HG03175 (cell line): Measurements from ENCODE around the gene DHX9.

Experiments used
- ATAC-seq: cut with Tn5 transposase; IDR thresholded peaks from one replicate; pipeline ENCODE4 v1.9.1; 2021; ENCODE audit warnings: mild to moderate bottlenecking, moderate library complexity; ENCODE audit not compliant: unreplicated experiment

The DHX9 gene

DNA sequence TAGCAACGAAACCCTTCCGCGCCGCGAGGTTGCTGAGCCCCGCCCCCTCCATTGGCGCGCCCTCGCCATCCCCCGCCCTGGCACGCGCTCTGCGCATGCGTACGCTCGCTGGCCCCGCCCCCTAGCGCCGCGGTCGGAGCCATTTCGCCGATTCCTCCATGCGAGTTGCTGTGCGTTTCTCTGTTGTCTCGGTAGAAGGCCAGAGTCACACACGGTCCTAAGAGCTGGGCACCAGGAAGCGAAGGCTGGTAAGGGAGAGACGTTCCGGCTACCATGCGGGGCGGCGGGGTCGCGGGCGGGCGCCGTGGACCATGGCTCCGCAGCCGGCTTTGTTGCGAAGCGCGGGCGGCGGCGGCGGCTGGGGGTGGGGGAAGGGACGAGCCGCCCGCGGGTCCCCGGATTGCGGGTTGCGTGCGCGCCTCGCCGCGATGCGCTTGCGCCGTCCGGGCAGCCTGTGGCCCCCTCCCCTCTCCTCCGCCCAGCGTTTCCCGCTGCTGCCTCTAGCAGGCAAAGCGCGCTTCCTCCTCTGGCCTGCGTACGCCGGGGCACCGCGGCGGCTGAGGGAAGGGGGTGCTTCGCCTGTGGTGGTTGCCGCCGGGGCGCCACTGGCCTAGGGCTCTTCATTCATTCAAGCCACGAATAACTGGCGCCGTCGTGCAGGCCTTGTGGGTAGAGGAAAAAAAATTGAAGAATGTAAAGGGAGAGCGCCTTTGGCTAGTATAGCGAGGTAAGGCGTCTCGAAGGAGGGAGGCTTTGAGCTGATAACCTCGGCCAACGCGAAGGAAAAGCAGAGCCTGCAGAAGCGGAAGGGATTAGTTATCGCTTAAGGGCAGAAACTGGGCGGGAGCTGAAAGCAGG lies at the start of gene DHX9:
Gene DHX9, plus strand, starts transcription at position 139 of the 858 bp plus-strand sequence. CDS start 3,220 bp downstream, outside the sequence.
- peak; percentile 81 for ATAC-seq

DNA sequence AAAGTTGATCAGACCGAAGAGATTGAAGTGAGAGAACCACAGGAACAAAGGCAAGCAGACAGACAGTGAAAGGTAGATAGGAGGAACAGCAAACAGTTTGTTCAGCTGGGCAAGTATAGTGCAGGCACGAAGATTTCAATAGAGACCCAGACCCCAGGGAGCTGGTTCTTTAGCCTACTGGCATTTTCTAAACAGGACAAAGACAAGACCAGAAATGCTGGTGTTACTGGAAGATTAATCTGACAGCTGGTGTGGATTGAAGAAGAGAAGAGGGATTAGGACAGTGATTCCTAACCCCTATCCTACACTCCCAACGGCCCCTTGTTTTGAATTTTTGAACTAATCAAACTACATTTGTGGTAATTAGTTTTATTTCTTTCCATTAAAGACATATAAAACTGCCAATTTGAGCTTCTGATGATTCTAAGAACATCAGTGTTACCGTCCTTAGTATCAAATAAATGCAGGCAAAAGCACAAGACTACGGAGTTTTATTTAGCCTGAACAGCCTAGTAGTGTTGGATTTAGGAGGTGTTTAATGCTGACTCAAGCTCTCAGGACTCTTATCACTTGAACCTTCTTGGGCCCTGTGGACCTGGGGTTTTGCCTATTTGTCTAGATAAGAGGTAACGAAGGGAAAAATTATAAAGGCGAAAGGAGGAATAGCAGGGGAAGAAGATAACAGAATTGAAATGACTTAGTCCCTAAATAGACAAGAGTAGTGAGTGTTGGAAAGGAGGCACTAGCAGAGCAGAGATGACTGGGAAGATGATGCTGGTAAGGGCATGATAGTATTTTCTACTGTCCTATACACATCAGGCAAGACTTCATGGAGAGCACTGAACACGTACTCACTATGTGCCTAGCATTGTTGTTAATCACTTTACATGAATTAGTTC lies 47.6 kb upstream of the DHX9 start:
- no peak for ATAC-seq

DNA sequence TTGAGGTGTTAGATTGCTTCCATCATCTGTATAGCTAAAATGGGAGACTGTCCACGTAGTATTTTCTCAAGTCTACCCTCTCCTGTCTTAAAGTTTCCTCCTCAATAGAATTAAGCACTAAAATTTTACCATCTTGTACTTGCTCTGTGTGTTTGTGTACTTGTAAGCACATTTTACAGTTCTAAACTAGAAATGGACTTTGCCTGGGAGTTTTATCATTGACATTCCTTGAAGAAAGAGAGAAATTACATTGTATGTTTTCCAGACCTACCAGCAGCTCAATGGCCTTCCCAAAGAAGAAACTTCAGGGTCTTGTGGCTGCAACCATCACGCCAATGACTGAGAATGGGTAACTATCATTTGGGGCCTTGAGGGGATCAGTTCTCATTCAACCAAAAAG lies 45.1 kb upstream of the DHX9 start:
- no peak for ATAC-seq

DNA sequence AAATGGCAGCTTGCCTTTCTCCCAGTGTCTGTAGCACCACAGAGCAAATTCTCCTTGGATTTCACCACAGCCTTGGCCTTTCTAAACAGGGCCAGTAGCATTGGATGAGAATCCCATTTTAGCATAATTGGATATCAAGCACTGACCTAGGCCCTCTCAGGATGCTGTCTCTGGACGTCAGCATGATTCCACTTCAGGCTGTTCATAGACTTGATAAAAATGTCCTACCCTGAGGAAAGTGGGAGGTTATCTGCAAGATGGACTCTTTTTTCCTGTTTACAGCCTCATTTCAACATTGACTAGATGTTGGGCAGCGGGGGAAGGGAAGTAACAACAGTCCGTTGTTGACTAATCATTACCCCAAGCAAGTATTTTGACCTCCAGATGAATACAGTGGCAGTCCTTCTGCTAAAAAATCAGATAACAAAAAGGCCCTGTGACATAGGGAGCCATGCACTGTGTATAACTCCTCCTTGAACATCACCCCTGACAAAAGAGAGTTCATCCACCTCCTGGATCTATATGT lies 44.4 kb upstream of the DHX9 start:
- ATAC-seq, result no peak

DNA sequence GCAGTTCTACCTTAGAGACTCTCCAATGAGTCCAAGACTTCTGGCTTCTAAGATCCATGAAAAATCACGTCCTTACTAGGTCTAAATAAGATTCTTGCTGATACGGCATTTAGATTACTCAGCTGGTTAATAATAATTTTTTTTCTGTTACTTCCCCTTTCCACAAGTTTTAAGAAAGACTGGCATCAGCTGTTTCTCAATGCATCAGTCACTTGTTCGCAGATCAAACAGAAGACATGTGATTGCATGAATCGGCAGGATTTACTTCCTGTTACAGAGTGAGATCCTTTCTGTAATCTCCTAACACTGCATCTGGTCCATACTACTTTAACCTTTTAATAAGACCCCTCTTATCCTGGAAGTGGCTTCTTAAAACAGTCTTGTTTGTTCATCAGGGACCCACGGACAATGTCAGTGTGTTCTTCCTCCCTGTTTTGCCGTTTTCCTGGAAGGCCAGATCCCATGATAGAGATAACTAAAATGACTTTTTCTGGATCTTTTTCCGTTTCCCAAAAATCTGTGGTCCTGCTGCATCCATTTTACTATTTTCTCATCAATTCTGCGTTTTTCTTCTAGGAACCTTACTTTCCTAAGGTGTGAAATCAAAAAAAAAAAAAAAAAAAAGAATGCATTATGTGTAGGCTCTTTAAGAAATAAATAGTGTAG lies 43.5 kb upstream of the DHX9 start:
- no peak for ATAC-seq

DNA sequence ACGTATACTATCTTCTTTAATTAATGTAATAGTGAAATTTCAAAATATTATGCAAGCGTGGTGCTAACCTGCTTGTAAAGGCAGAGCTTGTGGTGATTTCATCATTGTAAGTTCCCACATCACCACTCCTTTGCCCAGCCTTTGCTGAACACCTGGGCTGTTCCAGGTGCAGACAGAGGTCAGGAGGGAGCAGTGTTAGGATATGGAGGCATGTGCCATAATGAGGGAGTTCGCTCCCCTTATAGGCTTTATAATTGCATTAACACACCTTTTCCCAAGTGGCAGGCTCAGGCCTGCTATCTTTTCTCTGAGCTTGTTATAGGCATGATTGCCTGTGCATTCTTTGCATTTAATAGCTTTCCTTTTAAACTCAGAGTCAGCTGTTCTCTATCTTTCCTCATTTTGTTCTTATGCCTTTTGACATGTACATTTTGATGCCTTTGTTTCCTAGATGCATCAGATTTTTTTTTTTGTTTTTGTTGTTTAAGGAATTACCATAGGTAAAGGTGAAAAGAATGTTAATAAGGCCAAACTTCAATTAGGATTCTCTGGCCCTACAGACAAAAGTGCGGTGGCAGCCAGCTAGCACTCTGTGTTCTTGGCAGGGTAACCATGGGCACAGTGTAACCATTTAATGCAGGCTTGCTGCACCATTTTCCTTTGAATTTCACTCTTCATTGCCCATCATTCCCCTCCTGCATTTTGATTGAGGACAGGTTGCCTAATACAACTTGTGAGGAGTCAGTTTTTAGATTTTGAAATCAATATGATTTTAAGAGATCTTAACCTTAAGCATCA lies 36.9 kb upstream of the DHX9 start:
- no peak for ATAC-seq

DNA sequence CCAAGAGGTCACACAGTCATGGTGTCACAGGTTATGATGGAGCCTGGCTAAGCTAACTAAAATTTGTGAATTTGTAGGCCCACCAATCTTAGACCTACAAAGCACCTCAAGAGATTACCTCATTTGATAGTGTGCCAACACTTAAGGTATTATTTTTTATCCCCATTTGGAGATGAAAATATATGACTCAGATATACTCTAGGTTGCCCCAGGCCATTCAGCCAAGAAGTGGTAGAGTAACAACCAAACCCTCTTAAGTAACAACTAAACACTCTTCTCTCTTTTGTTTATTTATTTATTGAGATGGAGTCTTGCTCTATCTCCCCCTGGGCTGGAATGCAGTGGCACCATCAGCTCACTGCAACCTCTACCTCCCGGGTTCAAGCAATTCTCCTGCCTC lies 35.3 kb upstream of the DHX9 start:
- ATAC-seq, result no peak

DNA sequence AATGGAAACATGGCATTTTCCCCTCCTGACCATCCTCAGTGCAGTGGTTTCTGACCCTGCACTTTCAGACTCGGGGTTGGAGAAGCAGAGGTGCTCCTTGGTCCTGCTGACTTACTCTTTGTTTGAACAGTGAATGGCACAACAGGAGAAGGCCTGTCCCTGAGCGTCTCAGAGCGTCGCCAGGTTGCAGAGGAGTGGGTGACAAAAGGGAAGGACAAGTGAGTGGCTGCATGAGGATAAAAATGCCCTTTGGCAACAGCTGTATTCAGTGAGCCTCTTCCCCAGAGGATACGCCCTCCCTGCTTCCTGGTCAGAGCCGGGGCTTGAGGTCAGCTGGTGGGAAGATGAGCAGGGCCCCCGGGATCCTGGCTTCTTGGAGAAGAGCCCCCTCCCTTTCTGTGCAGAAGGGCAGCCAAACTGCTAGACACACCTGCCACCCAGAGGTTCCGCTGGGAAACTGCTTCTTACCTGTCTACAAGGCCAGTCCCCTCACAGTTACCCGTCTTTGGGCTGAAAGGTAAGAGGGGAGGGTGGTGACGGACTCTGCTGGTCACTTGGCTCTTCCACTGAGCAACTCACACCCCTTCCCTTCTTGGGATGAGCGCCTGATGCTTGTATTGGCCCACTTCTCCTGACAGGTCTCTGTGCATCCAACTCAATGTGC lies 33.0 kb upstream of the DHX9 start:
- ATAC-seq, result no peak

DNA sequence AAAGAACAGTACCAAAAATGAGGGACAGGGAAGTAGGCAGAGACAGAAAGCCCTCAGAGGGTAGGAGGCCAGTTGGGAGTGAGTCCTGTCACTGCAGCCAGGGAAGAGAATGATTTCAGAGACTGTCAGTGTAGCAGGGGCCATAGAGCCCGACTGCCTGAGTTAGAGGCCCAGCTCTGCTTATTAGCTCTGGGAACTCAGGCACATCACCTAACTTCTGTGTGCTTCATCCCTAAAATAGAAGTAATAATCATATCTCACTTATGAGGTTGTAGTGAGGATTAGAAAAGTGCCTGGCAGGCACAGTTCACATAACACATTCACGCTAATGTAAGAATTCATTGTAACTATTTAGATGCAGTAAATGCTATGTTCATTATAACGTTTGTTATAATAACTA lies 31.2 kb upstream of the DHX9 start:
- ATAC-seq, result no peak

DNA sequence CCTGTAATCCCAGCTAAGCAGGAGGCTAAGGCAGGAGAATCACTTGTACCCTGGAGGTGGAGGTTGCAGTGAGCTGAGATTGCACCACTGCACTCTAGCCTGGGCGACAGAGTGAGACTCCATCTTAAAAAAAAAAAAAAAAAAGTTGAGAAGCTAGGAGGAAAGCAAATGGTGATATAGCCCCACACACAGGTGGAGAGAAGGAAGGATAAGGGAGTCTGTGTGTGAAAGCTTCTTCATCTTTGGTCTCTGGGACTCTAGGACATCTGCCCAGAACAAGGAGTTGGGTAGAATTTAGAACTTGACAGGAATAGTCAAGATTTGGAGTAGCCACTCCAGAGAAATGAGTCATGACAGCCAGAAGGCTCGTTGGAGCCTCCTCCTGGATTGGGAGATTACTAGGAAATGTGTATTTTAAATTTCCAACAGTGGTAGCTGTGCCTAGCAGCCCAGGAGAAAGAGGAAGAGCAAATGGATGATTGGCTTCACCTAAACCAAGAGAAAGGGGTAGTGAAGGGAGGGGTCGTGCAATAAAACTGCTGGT lies 29.7 kb upstream of the DHX9 start:
- no peak for ATAC-seq

DNA sequence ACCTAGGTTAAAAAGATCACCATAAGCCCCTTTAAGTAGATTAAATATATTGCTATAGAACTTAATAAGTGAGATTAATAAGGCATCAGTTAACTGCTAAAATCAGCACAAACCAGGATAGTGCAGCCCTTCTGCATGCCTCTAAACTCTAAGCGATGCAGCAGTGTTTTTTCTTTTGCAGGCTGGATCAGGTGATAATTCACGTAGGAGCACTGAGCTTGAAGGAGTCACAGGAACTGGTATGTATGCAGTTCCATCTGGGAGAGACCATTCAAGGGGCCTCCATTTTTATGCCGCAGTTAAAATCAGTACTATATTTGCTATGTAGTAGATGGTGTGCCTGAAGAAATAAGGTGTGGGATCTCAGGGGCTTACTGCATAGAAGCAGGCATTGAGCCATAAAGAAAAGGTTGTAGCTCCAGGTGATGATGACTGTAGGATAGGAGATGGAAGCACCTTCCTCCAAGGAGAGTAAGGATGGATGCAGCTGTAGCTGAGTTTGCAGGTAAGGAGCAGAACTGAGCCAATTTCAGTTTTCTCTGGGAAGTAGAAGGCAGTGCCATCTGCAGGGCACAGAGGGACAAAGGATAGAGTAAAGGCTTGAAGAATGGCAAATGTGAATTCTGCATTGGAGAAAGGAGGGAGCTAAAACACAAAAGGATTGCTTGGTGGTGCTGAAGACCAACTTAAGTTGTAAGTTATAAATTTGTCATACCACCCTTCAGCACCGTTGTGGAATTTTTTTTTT lies 27.0 kb upstream of the DHX9 start:
- no peak for ATAC-seq

DNA sequence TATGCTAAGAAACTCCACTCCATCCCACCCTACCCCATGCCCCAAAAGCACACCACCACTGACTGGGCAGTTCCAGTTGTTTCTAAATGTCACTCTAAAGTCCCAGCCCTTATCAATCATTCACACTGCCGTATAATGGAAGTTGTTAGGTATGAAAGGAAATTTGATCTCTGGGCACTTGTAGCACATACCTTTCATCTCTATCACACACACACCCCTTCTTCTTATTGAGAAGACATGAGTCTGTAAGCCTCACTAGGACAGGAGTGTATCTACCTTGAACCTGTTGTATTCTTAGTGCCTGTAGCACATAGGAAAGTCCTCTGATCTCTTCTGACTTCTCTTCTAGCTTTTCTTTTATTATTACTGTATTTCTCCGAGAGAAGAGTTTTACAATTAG lies 22.3 kb upstream of the DHX9 start:
- no peak for ATAC-seq

DNA sequence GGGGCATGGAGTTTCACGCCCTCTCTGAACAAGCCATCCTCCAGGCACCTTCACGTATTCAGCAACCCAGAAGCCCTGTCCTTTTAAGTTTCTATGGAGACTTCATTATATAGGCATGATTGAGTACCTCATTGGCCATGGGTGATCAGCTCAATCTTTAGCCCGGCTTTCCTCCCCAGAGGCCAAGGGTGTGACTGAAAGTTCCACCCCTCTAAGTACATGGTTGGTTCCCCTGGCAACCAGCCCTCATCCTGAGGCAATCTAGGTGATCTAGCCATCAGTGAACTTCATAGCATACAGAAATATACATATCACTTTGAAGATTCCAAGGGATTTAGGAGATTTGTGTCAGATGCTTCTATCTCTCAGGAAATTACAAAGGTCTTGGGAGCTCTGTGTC lies 21.3 kb upstream of the DHX9 start:
- peak; percentile 63 for ATAC-seq

DNA sequence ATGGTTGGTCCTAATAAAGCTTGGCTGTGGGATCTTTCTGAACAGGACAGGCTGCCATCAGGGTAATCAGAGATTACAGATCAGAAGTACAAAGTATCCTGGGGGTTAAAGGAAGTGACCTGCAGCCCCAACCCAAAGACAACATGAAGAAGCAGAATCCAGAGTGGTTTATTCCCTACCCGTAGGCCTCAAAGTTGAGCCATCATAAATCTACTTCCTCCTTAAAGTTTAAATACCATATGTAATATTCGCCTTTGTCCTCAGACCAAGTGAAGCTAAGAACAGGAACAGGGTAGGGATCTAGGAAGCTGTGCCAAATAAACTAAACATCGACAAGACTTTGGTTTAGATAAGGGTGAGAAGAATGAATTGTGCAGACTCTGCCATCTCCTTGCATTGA lies 15.9 kb upstream of the DHX9 start:
- no peak for ATAC-seq

DNA sequence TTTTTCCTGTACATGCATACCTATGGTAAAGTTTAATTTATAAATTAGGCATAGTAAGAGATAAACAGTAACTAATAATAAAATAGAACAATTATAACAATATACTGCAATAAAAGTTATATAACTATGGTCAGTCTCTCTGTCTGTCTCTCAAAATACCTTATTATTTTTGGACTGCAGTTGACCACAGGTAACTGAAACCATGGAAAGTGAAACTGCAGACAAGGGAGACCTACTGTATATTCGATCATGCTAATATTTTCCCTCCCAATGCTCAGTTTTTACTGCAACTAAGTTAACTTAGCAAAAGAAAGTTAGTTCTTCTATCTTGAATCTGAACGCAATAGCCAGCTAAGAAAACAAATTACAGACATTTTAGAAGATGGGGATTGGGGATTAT lies 12.3 kb upstream of the DHX9 start:
- no peak for ATAC-seq

DNA sequence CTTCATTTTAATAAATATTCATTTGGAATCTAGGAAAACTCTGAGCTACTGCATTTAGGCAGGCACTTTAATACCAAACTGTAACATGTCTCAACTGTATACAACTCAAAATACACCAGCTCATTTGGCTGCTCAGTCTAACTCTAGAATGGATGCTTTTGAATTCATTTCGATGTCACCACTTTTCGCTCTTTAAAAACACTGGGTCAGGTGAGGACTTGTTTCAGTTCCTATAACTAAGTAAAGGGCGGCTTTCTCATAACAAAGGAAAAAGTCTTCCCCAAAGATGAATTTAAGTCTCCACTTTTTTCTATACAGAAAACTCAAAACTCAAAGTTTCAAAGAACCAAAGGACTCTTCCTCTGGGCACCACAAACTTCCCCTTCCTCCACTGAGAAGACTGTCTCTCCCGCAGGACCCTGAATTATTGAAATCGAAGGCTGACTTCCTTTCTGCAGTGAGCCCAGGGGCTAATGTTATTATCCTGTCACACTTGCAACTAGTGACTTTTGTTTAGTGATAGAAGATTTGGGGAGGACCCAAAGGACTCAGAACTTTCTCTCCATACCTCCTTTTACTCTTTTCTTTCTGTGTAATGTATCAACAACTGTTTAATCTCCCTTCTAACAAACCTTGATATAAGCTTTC lies 9.7 kb upstream of the DHX9 start:
- ATAC-seq, result peak; percentile 56

DNA sequence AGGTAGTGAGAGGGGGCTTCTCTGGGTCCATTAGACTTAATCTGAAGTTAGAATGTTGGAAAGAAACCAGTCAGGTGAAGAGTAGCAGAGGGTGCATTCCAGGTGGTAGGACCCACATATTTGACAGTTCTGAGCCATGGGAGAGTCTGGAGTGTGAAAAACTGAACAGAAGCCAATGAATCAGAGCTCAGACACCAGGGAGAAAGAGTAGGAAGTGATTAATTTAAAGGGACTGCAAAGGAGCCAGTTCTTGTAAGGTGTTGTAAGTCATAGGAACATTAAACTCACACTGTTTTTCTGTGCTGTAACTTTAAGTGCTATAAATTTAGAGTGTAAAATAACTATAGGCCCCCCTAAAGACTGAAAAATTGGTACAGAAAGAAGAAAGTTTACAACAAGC lies 5.9 kb upstream of the DHX9 start:
- ATAC-seq, result no peak

DNA sequence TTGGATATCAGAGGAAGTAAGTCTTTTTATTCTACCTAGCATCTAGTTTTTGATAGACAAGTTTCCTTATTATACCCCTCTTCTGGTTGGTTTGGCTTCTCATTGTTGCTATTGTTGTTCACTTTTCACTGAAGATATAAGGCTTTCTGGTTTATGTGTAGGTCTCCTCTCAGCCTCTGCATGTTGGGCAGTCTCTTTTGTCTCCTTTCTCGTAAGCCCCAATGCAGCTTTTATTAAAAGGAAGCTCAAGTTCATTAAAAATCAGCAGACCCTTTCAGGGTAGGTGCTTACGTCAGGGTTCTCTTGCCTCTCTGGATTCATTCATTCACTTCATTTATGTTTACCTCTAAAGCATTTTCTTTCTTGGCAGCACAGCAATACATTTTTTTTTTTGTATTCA lies 4.8 kb upstream of the DHX9 start:
- ATAC-seq, result no peak
